ENCODE results near the gene EMILIN2. TPM values are rescaled to one million over a fixed set of nuclear protein-coding genes. Genes with fewer than 3 reads are reported as not detected.

Gene EMILIN2
- polyA plus RNA-seq, 1 donor (not counting 4 experiments of a cell fraction or from before 2014, with no cell fraction given), result 0.07 TPM

- FAIRE-seq (no peak), DNase-seq (ENCODE audit: low read depth, low spot score) (no peak)
- no peaks in the 10 kb centered on the region for H3K9me3 ChIP-seq (ENCODE audit: control insufficient read depth, low read depth, low read length)
- no peak for TF ChIP-seq CTCF (optimal IDR thresholded peaks at IDR 0.05 in 1 of 3, IDR thresholded peaks at IDR 0.05 in 1 of 3, conservative IDR thresholded peaks at IDR 0.05 in 1 of 3; ENCODE audit: extremely low read depth in 1 of 3, insufficient read depth in 2 of 3, low read length in 3 of 3)
- no peak for TF ChIP-seq EZH2 (IDR thresholded peaks at IDR 0.05; ENCODE audit: low read length)
- dilution Hi-C loops (cut with MboI; ENCODE audit: extremely low pct_ligation_motif_present, low sequenced_read_pairs), result no loop called here
- no peak overlapping the region for H2AFZ ChIP-seq (ENCODE audit: control insufficient read depth, low read length)
- no peak overlapping the region for H3K4me2 ChIP-seq (ENCODE audit: control insufficient read depth, extremely low read depth, insufficient read depth, low read depth, low read length)
- H3K36me3 ChIP-seq (ENCODE audit: control insufficient read depth in 2 of 2, extremely low read depth in 1 of 2, insufficient read depth in 2 of 2, low read length in 2 of 2), result peaks cover 0 to 4% of the 10 kb centered on the region in 2 experiments
- no peak overlapping the region for H3K27ac ChIP-seq (ENCODE audit: control insufficient read depth, insufficient read depth, low read length)
- H3K4me1 ChIP-seq (ENCODE audit: control insufficient read depth, extremely low read depth, insufficient read depth, low read length), result no peaks in the 10 kb centered on the region
- no peak overlapping the region for H3K9ac ChIP-seq (ENCODE audit: control insufficient read depth, extremely low read depth, insufficient read depth, low read length)
- no peak overlapping the region for H3K4me3 ChIP-seq (ENCODE audit: control insufficient read depth in 2 of 3, extremely low read depth in 1 of 3, insufficient read depth in 2 of 3, low read depth in 1 of 3, low read length in 3 of 3)
- no peaks in the 10 kb centered on the region for H4K20me1 ChIP-seq (ENCODE audit: control insufficient read depth, extremely low read depth, insufficient read depth, low read length)
- H3K9me1 ChIP-seq (ENCODE audit: control insufficient read depth, extremely low read depth, insufficient read depth, low read length), result no peaks in the 10 kb centered on the region
- no peaks in the 10 kb centered on the region for H3K79me2 ChIP-seq (ENCODE audit: control insufficient read depth, insufficient read depth, low read length)
- no peaks in the 10 kb centered on the region for H3K27me3 ChIP-seq (ENCODE audit: control insufficient read depth, extremely low read depth, insufficient read depth, low read length)
Observed at GRCh38 chr18:2917259-2918047, 70.6 kb downstream of the EMILIN2 start.

DNA sequence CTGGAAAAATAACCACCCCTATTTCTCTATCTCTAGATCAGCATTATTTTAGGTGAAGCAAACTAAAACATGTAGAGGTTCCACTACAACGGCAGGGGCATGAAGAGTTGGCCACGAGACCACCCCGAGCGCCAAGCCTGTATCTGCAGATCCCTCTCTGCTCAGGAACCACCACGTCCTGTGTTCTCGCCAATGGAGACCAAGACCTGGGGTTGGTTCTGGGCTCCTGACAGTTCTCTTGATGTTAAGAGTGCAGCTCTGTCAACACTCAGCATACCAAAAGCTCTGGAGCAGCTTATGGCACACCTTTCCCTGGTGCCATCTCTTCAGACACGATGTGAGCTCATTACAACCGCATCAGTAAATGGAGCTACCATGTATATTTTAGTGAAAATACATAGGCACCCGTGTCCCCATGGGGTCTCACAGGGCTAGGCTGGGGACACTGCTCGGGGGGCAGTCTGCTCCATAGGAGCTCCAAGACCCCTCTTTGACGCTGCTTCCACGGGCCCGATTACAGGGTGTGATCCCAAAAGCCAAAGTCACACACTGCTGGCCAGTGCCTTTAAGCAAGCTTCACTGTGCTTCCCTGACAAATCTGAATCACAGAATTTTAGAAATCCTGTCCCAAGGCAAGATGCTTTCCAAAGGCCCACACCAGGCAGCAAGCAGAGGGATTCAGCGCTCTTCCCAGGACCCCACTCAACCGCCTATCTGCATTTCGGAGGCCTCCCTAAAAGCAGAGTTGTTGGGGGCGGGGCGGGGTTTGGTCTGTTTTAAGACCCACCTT lies 72.2 kb downstream of the EMILIN2 start:
- H3K27me3 ChIP-seq (ENCODE audit: control insufficient read depth, extremely low read depth, insufficient read depth, low read length), result no peaks in the 10 kb centered on the region
- FAIRE-seq, result no peak
- no peak for DNase-seq (ENCODE audit: low read depth, low spot score)
- H3K4me3 ChIP-seq (ENCODE audit: control insufficient read depth in 2 of 3, extremely low read depth in 1 of 3, insufficient read depth in 2 of 3, low read depth in 1 of 3, low read length in 3 of 3), result no peak overlapping the region
- H3K9ac ChIP-seq (ENCODE audit: control insufficient read depth, extremely low read depth, insufficient read depth, low read length), result no peak overlapping the region
- H3K4me2 ChIP-seq (ENCODE audit: control insufficient read depth, extremely low read depth, insufficient read depth, low read depth, low read length), result no peak overlapping the region
- no peaks in the 10 kb centered on the region for H3K9me1 ChIP-seq (ENCODE audit: control insufficient read depth, extremely low read depth, insufficient read depth, low read length)
- TF ChIP-seq CTCF (optimal IDR thresholded peaks at IDR 0.05 in 1 of 3, IDR thresholded peaks at IDR 0.05 in 1 of 3, conservative IDR thresholded peaks at IDR 0.05 in 1 of 3; ENCODE audit: extremely low read depth in 1 of 3, insufficient read depth in 2 of 3, low read length in 3 of 3) (no peak), EZH2 (IDR thresholded peaks at IDR 0.05; ENCODE audit: low read length) (no peak)
- H3K36me3 ChIP-seq (ENCODE audit: control insufficient read depth in 2 of 2, extremely low read depth in 1 of 2, insufficient read depth in 2 of 2, low read length in 2 of 2), result peaks cover 0 to 4% of the 10 kb centered on the region in 2 experiments
- H4K20me1 ChIP-seq (ENCODE audit: control insufficient read depth, extremely low read depth, insufficient read depth, low read length), result no peaks in the 10 kb centered on the region
- no peaks in the 10 kb centered on the region for H3K9me3 ChIP-seq (ENCODE audit: control insufficient read depth, low read depth, low read length)
- H2AFZ ChIP-seq (ENCODE audit: control insufficient read depth, low read length), result no peak overlapping the region
- dilution Hi-C loops (cut with MboI; ENCODE audit: extremely low pct_ligation_motif_present, low sequenced_read_pairs), result no loop called here
- no peaks in the 10 kb centered on the region for H3K4me1 ChIP-seq (ENCODE audit: control insufficient read depth, extremely low read depth, insufficient read depth, low read length)
- H3K27ac ChIP-seq (ENCODE audit: control insufficient read depth, insufficient read depth, low read length), result no peak overlapping the region
- no peaks in the 10 kb centered on the region for H3K79me2 ChIP-seq (ENCODE audit: control insufficient read depth, insufficient read depth, low read length)

Data from keratinocyte (primary cell).